HG03565 (cell line): ENCODE measurements around the gene CSAD.

ENCODE experiments used
- ATAC-seq: cut with Tn5 transposase; IDR thresholded peaks from one replicate; pipeline ENCODE4 v1.9.1; 2021; ENCODE audit warnings: mild to moderate bottlenecking, moderate library complexity; ENCODE audit not compliant: unreplicated experiment

The CSAD gene

DNA sequence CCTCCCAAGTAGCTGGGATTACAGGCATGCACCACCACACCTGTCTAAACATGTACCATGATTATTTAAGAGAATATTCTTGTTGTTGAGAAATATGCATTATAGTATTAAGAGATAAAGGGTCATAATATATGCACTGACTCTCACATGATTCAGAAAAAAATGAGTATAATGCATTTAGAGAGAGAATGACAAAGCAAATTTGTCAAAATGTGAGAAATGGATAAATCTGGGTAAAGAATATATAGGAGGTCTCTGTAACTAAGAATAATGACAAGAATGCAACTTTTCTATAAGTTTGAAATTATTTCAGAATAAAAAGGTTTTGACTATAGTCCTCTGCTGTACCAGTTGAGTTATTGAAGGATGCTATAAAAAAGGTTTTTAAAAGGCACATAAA lies 28.3 kb downstream of the CSAD start:
- ATAC-seq: no peak

DNA sequence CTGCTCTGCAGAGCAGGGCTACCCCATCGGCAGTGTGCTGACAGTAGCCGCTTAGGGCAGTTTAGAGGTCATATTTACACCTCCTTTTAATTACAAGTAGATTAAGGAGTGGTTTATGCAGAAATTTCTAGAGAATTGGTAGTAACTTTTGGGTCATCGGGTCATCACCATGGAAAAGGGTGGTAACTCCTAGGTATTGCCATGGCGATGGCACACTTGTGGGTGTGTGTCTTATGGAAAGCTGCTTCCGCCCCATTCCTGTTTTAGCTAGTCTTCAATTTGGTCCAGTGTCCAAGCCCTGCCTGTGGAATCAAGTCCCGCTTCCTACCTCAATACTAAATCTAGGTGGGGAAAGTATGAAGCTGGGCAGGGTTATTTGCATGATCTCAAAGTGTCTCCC lies 29.7 kb downstream of the CSAD start:
- no peak for ATAC-seq

DNA sequence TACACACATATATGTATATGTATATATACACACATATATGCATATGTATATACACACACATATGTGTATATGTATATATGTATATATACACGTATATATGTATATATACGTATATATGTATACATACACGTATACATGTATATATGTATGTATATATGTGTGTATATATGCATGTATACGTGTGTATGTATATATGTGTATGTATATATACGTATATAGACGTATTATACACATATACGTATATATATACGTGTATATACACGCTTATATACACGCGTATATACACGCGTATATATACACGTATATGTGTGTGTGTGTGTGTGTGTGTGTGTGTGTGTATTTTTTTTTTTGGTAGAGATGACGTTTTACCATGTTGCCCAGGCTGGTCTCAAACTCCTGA lies 33.1 kb downstream of the CSAD start:
- no peak for ATAC-seq

DNA sequence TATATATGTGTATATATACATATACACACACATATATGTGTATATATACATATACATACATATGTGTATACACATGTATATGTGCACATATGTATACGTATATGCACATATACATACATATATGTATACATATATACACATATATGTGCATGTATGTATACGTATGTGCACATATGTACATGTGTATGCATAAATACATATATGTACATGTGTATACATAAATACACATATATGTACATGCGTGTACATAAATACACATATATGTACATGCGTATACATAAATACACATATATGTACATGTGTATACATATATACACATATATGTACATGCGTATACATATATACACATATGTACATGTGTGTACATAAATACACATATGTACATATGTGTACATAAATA lies 33.5 kb downstream of the CSAD start:
- no peak for ATAC-seq

GRCh38 chr12:53145383-53146260 lies 35.1 kb downstream of the CSAD start:
- no peak for ATAC-seq

- ATAC-seq: no peak
Observed at GRCh38 chr12:53143355-53143754, 37.4 kb downstream of the CSAD start.

GRCh38 chr12:53133722-53134121 lies 47.0 kb downstream of the CSAD start:
- ATAC-seq: no peak

- no peak for ATAC-seq
Observed at GRCh38 chr12:53131844-53132243, 48.9 kb downstream of the CSAD start.

DNA sequence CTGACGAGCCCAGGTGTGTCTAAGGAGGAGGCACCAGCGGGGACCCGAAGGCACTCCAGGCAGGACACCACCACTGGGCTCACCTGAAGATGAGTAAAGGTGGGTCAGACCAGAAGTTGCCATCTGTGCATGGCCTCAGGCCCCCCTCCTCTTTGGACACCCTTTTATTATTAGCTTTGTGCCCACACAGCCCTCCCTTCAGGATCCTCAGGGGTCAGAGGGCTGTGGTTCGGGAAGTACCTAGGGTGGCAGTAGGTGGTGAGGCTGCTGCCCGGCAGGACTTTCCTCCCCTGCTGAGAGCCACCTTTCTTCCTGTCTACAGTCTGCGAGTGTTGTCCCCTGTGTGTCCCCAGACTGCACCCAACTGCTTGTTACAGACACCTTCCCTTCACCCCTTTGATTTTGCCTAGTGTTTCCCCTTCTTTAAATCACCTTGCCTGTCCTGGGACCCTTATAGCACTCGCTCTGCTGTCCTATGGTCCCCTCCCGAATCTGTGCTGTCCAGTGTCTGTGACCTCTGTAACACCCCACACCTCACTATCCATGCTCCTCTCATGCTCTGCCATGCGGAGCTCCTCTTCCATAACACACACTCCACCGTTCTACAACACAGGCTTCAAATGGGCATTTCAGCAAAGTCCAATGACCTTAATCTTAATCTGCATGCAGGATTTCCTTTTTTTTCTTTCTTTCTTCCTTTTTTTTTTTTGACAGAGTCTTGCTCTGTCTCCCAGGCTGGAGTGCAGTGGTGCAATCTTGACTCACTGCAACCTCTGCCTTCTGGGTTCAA lies 51.8 kb downstream of the CSAD start:
- ATAC-seq: no peak

GRCh38 chr12:53127169-53127568 lies 53.6 kb downstream of the CSAD start:
- ATAC-seq: no peak

DNA sequence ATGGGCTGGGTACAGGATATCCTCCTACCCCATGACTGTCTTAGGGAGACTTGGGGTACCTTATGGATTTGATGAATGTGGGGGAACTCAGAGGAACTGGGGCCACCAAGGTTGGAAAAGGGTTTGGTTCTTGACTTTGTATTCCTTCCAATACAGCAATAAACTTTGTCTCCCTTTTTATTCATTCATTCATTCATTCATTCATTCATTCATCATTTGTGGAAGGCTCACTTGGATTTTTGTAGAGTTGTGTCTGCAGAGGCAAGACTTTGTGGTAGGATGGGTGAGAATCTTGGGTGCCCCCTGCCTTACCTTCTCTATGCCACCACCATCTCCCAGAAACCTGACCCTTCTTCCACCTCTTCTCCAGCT lies 56.4 kb downstream of the CSAD start:
- ATAC-seq: no peak

GRCh38 chr12:53123578-53124351 lies 57.0 kb downstream of the CSAD start:
- ATAC-seq: no peak

DNA sequence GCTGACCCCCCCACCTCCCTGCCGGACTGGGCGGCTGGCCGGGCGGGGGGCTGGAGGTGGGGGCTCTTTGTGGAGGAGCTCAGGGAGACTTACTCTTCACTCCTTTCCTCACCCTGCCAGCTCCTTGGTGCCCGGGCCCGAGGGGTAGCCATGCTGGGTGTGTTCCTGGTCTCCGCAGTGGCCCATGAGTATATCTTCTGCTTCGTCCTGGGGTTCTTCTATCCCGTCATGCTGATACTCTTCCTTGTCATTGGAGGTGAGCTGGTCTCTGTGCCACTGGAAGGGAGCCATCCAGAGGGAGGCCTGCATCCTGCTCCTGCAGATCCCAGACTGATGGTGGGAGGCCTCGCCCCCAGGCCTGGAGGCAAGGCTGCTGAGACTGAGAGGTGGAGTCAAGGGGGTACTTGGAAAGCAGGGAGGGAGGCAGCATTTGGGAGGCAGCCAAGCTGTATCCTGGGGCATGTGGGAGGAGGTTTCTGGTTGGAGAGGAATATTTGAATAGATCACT lies 57.7 kb downstream of the CSAD start:
- ATAC-seq: no peak

DNA sequence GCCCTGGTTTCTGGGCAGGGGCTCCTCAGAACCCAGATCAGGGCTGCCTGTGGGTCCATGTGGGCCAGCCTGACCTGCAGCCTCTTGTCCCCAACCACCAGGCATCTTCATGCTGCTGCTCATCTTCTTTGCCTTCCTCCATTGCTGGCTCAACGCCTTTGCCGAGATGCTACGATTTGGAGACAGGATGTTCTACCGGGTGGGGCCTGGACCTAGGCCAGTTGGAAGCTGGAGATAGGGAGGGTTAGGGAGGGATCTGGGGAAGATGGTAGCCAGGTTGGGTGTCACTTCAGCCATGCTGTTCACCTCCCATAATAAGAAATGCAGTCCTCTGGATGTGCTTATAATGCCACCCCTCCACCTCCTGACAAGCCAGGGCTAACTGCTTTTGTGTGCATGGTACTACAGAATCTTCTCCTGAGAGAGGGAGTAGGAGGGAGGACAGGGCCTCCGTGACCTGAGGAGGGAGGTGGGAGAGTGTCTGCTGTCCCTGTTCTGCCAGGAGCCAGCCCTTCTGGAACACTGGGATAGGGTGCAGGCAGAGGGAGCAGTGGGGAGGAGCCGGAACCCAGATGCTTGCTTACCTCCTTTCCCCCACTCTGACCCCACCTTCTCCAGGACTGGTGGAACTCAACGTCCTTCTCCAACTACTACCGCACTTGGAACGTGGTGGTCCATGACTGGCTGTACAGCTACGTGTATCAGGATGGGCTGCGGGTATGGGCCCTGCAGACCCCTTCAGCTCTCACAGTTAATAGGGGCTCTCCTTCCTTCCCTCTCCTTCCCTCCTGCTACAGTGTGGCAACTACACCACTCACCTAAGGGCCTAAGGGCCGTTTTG lies 59.8 kb downstream of the CSAD start:
- ATAC-seq: no peak

GRCh38 chr12:53118751-53119300 lies 61.9 kb downstream of the CSAD start:
- ATAC-seq: no peak

GRCh38 chr12:53115891-53116648 lies 64.7 kb downstream of the CSAD start:
- ATAC-seq: no peak

DNA sequence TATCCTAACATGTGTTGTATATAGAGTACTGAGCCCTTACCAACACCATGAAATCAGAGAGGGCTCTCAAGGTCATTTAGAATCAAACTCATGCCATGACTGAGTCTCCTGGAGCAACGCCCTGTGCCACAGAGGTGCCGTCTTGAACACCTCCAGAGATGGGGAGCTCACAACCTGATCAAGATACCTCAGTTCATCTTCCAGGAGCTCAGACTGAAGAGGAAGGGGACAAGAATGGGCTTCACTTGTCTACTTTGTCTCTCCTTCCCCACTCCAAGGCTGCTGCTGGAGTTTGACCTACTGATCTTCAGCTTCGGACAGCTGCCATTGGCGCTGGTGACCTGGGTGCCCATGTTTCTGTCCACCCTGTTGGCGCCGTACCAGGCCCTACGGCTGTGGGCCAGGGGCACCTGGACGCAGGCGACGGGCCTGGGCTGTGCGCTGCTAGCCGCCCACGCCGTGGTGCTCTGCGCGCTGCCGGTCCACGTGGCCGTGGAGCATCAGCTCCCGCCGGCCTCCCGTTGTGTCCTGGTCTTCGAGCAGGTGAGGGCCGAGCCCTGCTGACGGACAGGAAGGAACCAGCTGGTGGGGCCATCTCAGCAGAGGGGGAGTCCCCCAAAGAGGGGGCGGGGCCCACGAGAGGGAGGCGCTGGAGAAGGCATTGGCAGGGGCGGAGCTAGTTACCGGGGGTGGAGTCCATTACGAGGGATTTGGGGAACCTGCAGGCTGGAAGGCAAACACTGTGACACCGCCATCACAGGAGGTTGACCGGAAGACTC lies 65.4 kb downstream of the CSAD start:
- no peak for ATAC-seq

DNA sequence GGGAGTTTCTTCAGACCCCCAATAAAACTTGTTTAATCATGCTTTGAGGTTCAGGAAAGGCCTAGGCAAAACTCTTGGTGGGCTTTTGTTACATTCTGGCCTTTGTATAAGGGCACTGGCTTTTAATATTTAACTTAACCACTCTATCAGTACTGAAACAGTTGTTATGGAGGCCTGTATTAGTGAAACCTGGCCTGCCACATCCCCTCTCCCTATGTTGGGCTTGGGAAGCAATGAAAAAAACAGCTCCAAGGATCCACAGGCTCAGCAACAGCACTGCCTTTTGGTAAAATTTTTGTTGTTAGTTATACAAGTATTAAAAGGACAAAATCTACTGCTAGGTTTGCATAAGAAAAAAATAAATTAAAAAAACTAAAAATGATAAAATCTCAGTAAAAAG lies 66.8 kb downstream of the CSAD start:
- no peak for ATAC-seq
